DMS153 (cell line): ENCODE measurements around the gene ACSL5.

Experiments
- DNase-seq: peaks from one replicate; lab custom pipeline; 2025; lab: John Stamatoyannopoulos, UW

Gene ACSL5

DNA sequence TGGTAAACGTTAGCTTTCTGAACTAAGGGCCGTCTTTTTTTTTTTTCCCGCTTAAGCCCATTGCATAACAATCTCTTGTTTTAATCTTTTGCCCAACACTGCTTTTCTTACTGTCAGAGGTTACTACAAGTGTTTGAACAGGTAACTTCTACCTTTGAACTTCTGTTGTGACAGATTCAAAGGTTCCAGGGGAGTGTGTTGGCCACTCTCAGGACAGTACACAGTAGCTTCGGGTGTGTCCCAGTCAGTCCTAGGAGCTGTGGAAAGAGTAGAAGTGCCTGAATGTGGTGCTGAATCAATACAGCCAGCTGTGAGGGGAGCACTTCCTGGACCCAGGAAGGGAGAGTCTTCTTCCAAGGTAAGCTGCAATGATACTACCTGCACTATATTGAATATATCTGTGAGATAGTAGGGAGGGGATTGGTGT is at the start of gene ACSL5:
TSS of gene ACSL5 (plus strand) at position 205 of the 427 bp plus-strand sequence. CDS start 20,831 bp downstream, outside the sequence.
- DNase-seq: no peak

- no peak for DNase-seq
Observed at GRCh38 chr10:112327678-112328077, 46.2 kb upstream of the ACSL5 start.

DNA sequence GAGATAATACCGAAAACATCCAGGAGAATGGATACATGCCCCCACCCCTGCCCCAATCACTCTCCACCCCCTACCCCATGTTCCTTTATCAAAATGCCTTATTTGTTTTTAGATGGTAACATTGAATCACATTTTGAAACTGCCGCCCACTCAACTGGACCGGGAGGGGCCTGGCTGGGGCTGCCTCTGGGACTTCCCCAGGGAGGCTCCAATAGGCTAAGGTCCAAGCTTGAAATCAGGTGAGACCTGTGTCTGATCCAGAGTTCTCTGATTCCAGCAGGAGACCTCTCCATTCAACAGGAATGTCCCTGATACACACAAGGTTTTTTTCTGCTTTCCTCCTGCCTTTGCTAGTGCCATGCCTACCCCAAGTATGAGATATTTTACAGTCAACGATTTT is 43.8 kb upstream of the ACSL5 start:
- no peak for DNase-seq

GRCh38 chr10:112330607-112331160 is 43.2 kb upstream of the ACSL5 start:
- DNase-seq: no peak

- no peak for DNase-seq
Observed at GRCh38 chr10:112332022-112332421, 41.9 kb upstream of the ACSL5 start.

DNA sequence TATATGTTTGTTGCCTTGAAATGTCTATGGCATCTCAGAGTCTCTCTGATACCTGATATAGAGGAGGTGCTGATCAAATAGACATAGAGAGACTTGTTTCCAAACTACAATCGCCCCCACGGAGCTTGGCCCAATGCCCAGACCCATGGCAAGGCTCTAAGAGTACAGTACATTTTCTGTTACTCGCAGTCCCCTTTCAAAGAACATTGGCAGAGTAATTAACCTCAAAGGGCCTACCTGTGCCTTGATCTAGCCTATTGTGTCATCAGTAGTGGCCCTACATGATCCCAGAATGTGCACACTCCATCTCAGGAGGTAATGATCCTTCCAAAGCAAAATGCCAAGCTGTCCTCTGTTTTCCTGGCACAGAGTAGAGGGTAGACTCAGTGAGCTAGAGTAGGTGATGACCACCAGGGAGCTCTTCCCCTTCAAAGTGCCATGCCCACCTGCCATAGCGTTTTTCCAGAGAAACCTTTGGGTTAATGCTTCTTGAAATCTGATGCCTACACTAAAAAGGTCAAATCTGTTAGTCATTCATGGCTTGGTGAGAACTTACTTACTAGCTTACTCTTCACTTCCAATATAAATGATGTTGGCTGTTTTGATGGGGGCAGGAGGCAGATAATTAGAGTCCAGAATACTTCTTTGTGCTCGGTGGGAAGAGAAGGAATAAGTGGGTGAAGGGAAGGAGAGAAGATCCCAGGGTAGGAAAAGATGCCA is 41.2 kb upstream of the ACSL5 start:
- peak; percentile 62 for DNase-seq

DNA sequence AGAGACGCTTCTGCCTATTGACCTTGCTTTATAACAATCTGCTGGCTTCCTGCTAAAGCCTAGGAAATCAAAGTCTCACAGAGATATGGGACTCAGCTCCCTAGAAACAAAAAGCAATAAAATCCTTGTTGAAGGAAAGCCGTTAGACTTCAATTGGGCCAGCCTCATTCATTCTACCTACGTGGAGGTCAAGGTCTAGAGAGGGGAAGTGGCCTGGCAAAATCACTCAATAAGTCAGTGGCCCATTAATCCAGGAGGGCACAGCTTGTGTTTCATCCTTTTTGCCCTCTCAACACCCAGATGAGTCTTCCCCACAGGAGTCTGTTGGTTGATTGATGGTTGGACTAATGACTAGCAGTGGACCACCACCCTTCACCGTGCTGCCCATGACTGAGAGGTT is 40.5 kb upstream of the ACSL5 start:
- no peak for DNase-seq

GRCh38 chr10:112335111-112335867 is 38.6 kb upstream of the ACSL5 start:
- DNase-seq: no peak

- DNase-seq: no peak
Observed at GRCh38 chr10:112335868-112336265, 38.0 kb upstream of the ACSL5 start.

- DNase-seq: no peak
Observed at GRCh38 chr10:112336556-112337201, 37.2 kb upstream of the ACSL5 start.

- no peak for DNase-seq
Observed at GRCh38 chr10:112338957-112339356, 35.0 kb upstream of the ACSL5 start.

- no peak for DNase-seq
Observed at GRCh38 chr10:112340601-112341000, 33.3 kb upstream of the ACSL5 start.

- no peak for DNase-seq
Observed at GRCh38 chr10:112343056-112343806, 30.7 kb upstream of the ACSL5 start.

DNA sequence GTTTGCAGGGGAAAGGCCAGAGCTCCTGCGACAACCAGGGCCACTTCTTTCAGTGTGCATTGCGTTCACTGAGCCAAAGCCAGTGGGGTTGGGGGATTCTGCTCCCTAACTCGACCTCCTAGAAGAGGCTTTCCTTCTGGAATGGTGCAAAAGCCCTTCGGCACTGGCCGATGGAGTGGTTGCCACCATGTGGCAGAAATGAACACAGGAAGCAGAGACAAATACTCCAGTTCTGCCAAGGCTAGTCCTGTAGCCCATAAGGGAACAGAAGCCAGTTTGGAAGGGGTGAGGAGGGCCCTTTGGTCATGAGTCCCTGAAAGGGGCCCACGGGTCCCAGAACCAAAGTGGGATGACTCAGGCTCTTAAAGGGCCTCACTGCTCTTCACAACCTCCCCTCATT is 29.7 kb upstream of the ACSL5 start:
- no peak for DNase-seq

- DNase-seq: no peak
Observed at GRCh38 chr10:112345202-112345601, 28.7 kb upstream of the ACSL5 start.

- no peak for DNase-seq
Observed at GRCh38 chr10:112345743-112346142, 28.2 kb upstream of the ACSL5 start.

GRCh38 chr10:112346774-112347173 is 27.1 kb upstream of the ACSL5 start:
- DNase-seq: no peak

DNA sequence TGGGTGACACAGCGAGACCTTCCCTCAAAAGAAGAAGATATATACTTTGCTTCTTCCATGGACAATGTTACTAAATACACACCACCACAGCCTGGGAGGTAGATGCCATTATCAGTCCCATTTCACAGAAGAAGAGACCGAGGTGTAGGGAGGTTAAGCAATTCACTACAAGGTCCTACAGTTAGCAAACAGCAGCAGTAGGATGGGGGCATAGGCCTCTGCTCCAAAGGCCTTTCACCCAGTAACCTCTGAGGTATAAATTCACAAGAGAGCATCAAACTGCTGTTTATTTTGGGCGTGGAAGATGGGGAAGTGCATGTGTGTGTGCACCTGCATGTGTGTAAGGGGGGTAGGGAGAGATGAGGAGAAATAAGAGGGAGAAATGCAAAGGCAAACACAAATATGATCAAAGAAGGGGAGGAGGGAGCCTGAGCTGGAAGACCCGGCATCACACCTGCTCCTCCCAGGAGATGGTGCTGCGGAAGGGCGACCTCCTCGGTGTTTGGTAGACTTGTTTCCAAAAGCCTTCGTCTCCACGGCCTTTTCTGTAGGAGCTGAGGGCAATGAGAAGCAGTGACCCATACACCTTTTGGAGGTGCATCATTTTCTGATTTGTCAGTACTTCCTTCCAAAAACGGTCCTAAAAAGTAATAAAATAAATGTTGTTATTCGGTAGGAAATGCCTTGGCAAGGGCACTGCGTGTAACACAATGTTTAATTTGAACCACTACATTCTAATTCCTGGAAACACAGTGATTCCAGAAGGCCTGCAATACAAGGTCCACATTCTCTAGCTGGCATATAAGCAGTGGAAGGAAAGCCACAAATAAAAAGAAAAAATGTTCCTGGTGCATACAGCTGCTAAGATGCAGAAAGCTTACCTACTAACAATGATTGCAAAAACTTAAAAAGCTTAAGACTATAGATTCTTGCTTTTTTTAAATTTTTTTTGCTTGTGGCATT is 25.9 kb upstream of the ACSL5 start:
- no peak for DNase-seq

DNA sequence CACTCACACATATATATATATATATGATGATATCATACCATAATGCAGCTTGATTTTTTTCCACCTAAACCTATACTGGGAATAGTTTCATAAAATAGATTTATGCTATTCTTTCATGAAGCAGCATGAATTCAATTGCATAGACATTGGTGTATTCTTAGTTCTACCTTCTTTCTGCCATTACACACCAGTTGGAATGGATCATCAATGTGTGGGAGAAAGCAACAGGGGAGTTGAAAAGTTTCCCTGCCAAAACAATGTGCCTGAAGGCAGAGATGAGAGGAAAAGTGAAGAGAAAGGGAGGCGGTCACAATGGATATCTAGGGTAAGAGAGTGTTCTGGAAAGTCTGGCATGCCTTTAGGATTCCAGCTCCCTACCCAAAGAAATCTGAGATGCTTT is 25.2 kb upstream of the ACSL5 start:
- no peak for DNase-seq

DNA sequence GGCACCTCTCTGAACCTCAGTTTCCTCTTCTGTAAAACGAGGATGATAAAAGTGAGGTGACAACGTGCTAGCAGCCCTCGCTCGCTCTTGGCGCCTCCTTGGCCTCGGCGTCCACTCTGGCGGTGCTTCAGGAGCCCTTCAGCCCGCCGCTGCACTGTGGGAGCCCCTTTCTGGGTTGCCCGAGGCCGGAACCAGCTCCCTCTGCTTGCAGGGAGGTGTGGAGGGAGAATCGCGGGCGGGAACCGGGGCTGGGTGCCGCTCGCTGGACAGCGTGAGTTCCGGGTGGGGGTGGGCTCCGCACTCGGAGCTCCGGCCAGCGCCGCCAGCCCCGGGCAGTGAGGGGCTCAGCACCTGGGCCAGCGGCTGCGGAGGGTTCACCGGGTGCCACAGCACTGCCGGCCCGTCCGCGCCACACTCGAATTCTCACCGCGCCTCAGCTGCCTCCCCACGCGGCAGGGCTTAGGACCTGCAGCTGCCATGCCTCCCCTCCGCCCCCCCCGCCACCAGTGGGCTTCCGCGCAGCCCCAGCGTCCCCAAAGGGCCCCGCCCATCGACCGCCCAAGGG is 24.3 kb upstream of the ACSL5 start:
- no peak for DNase-seq
